H1 (cell line): ENCODE data around the gene SIPA1L3. TPM values are rescaled to one million over a fixed set of nuclear protein-coding genes. Genes with fewer than 3 reads are reported as not detected.

Experiments
- CTCF ChIA-PET: fragments of 300-600 bp; sonication (Branson Sonifier 250); formaldehyde crosslinking; loops from one replicate; lab custom pipeline; 2021; ENCODE audit not compliant: partially characterized antibody; lab: Charles Lee
- POLR2A ChIA-PET: fragments of 300-600 bp; sonication (Branson Sonifier 250); formaldehyde crosslinking; loops from one replicate; lab custom pipeline; 2021; ENCODE audit warnings: inconsistent platforms; ENCODE audit not compliant: partially characterized antibody; lab: Charles Lee
- DNase-seq, 2 experiments: peaks; one replicate each; pipeline versions ENCODE4 v3.0.0 to v3.0.0-alpha.2; 2010 to 2022; ENCODE audit warnings: low spot score in 2 of 2, low read depth in 1 of 2, mixed read lengths in 1 of 2
- FAIRE-seq: peaks from 2 replicates; lab custom pipeline; 2011; peaks lifted over from hg19 to GRCh38; lab: Jason Lieb, UNC
- H2AFZ ChIP-seq: 2 replicates; pipeline ENCODE4 v1.8.1; 2012; ENCODE audit warnings: low read length, inconsistent platforms
- H2AK5ac ChIP-seq: 2 replicates; pipeline ENCODE4 v1.6.1; 2013; ENCODE audit warnings: low read depth, low read length
- H2BK120ac ChIP-seq: replicated peaks from 2 replicates; pipeline ENCODE3; 2013; ENCODE audit warnings: low read depth, low read length, inconsistent platforms
- H2BK12ac ChIP-seq: 2 replicates; pipeline ENCODE4 v1.6.1; 2013; ENCODE audit warnings: low read depth, low read length
- H2BK15ac ChIP-seq: 2 replicates; pipeline ENCODE4 v1.6.1; 2013; ENCODE audit warnings: low read length
- H2BK20ac ChIP-seq: 2 replicates; pipeline ENCODE4 v1.6.1; 2013; ENCODE audit warnings: low read length
- H2BK5ac ChIP-seq: 2 replicates; pipeline ENCODE4 v1.6.1; 2013; ENCODE audit warnings: low read depth, low read length
- H3K14ac ChIP-seq: 2 replicates; pipeline ENCODE4 v1.6.1; 2013; ENCODE audit warnings: inconsistent platforms; ENCODE audit not compliant: insufficient read length
- H3K18ac ChIP-seq: 2 replicates; pipeline ENCODE4 v1.6.1; 2013; ENCODE audit warnings: low read length; ENCODE audit errors: extremely low read depth
- H3K23ac ChIP-seq: 2 replicates; pipeline ENCODE4 v1.6.1; 2013; ENCODE audit warnings: inconsistent platforms; ENCODE audit not compliant: insufficient read length
- H3K23me2 ChIP-seq: 2 replicates; pipeline ENCODE4 v1.6.1; 2013; ENCODE audit warnings: low read depth, low read length
- H3K27ac ChIP-seq: 2 replicates; pipeline ENCODE4 v1.6.1; 2011; ENCODE audit warnings: low read depth, low read length, inconsistent platforms
- H3K27me3 ChIP-seq, 4 experiments: replicated peaks in 1 of 4; 1 replicate in 1 of 4; 2 replicates in 3 of 4; pipeline versions ENCODE4 v1.6.1 to v1.8.1; 2011 to 2013; ENCODE audit warnings: low read length in 3 of 4, mild to moderate bottlenecking in 3 of 4, inconsistent platforms in 2 of 4, mixed read lengths in 2 of 4, moderate library complexity in 1 of 4; ENCODE audit not compliant: control insufficient read depth in 3 of 4, insufficient read depth in 3 of 4; ENCODE audit errors: extremely low read depth in 1 of 4
- H3K36me3 ChIP-seq, 4 experiments: 2 replicates each; pipeline versions ENCODE4 v1.6.1 to v1.8.1; 2011 to 2013; ENCODE audit warnings: mild to moderate bottlenecking in 4 of 4, low read length in 3 of 4, moderate library complexity in 2 of 4, control low read depth in 1 of 4, inconsistent platforms in 1 of 4; ENCODE audit not compliant: insufficient read depth in 4 of 4, control insufficient read depth in 2 of 4
- H3K4ac ChIP-seq: replicated peaks from 2 replicates; pipeline ENCODE3; 2013; ENCODE audit warnings: low read length, low read depth, mixed read lengths, inconsistent platforms; ENCODE audit not compliant: insufficient read length
- H3K4me1 ChIP-seq, 4 experiments: replicated peaks in 1 of 4; 1 replicate in 1 of 4; 2 replicates in 3 of 4; pipeline versions ENCODE4 v1.6.1 to v1.8.1; 2011 to 2013; ENCODE audit warnings: low read length in 3 of 4, inconsistent platforms in 2 of 4, mixed read lengths in 1 of 4; ENCODE audit not compliant: insufficient read depth in 4 of 4, control insufficient read depth in 3 of 4
- H3K4me2 ChIP-seq, 2 experiments: 2 replicates each; pipeline versions ENCODE4 v1.6.1 to v1.8.1; 2011 to 2013; ENCODE audit warnings: low read depth in 2 of 2, low read length in 2 of 2, control low read depth in 1 of 2, inconsistent platforms in 1 of 2, mild to moderate bottlenecking in 1 of 2; ENCODE audit not compliant: insufficient read depth in 1 of 2
- H3K4me3 ChIP-seq, 4 experiments: fragments of 200-600, 300-600 bp in 1 of 4; sonication (generic), shearing (Covaris generic), sonication (Bioruptor Twin) in 1 of 4; 2 replicates each; pipeline versions ENCODE4 v1.5.1 to v1.8.1; 2011 to 2016; ENCODE audit warnings: low read length in 4 of 4, low read depth in 3 of 4, control low read depth in 2 of 4, inconsistent platforms in 2 of 4, mild to moderate bottlenecking in 2 of 4, mixed read lengths in 1 of 4, moderate library complexity in 1 of 4; ENCODE audit not compliant: insufficient read depth in 2 of 4; ENCODE audit errors: extremely low read depth in 1 of 4
- H3K56ac ChIP-seq: replicated peaks from 2 replicates; pipeline ENCODE3; 2013; ENCODE audit warnings: low read depth, mild to moderate bottlenecking, mixed read lengths, low read length, inconsistent platforms; ENCODE audit not compliant: insufficient read length
- H3K79me1 ChIP-seq: 2 replicates; pipeline ENCODE4 v1.6.1; 2013; ENCODE audit warnings: low read depth, low read length, control low read depth
- H3K79me2 ChIP-seq, 2 experiments: 2 replicates each; pipeline versions ENCODE4 v1.6.1 to v1.8.1; 2012 to 2013; ENCODE audit warnings: low read length in 2 of 2, mild to moderate bottlenecking in 2 of 2, inconsistent platforms in 1 of 2; ENCODE audit not compliant: insufficient read depth in 2 of 2, control insufficient read depth in 1 of 2
- H3K9ac ChIP-seq, 4 experiments: replicated peaks in 1 of 4; 1 replicate in 1 of 4; 2 replicates in 3 of 4; pipeline versions ENCODE4 v1.6.1 to v1.8.1; 2011 to 2013; ENCODE audit warnings: low read depth in 3 of 4, low read length in 3 of 4, control low read depth in 2 of 4, mild to moderate bottlenecking in 2 of 4, moderate library complexity in 2 of 4, inconsistent platforms in 1 of 4; ENCODE audit errors: extremely low read depth in 1 of 4
- H3K9me3 ChIP-seq, 2 experiments: 2 replicates each; pipeline versions ENCODE4 v1.6.1 to v1.8.1; 2012 to 2013; ENCODE audit warnings: mild to moderate bottlenecking in 2 of 2, moderate library complexity in 2 of 2, control low read depth in 1 of 2, inconsistent platforms in 1 of 2, low read depth in 1 of 2, low read length in 1 of 2, mixed read lengths in 1 of 2; ENCODE audit not compliant: insufficient read depth in 2 of 2
- H4K20me1 ChIP-seq, 2 experiments: replicated peaks in 1 of 2; 2 replicates each; pipeline versions ENCODE3 to v1.8.1; 2011 to 2013; ENCODE audit warnings: inconsistent platforms in 2 of 2, low read length in 2 of 2, mild to moderate bottlenecking in 1 of 2; ENCODE audit not compliant: insufficient read depth in 2 of 2, control insufficient read depth in 1 of 2
- H4K5ac ChIP-seq: 2 replicates; pipeline ENCODE4 v1.6.1; 2013; ENCODE audit warnings: low read length, low read depth, mixed read lengths, inconsistent platforms; ENCODE audit not compliant: insufficient read length
- H4K8ac ChIP-seq: 2 replicates; pipeline ENCODE4 v1.8.0; 2013; ENCODE audit warnings: mild to moderate bottlenecking, moderate library complexity, low read length, inconsistent platforms; ENCODE audit not compliant: insufficient read depth; ENCODE audit errors: extremely low read depth
- H4K91ac ChIP-seq: replicated peaks from 2 replicates; pipeline ENCODE3; 2013; ENCODE audit warnings: low read length, mixed read lengths, inconsistent platforms; ENCODE audit not compliant: insufficient read length
- ASH2L ChIP-seq: fragments of 200-600, 300-600 bp; sonication (generic); IDR thresholded peaks from one replicate; pipeline ENCODE4 v1.7.1; 2017; ENCODE audit warnings: low read length
- BACH1 ChIP-seq: IDR thresholded peaks from 2 replicates; pipeline ENCODE4 v1.6.1; 2012; ENCODE audit warnings: low read length, improper control_type of control experiment
- BRCA1 ChIP-seq: IDR thresholded peaks from 2 replicates; pipeline ENCODE4 v1.6.1; 2012; ENCODE audit warnings: low read depth, low read length, improper control_type of control experiment
- EGR1 ChIP-seq: IDR thresholded peaks from 2 replicates; pipeline ENCODE4 v1.6.1; 2011; ENCODE audit warnings: low read depth, low read length, borderline replicate concordance
- WGBS, 2 experiments: shearing (Covaris generic) in 1 of 2; methylation state at CpG; one replicate each; pipeline versions ENCODE4 v1.1.6 to v1.1.7; 2013 to 2015; ENCODE audit warnings: low lambda C conversion rate in 2 of 2, mixed read lengths in 2 of 2, inconsistent platforms in 1 of 2, low coverage in 1 of 2, missing lambda C conversion rate in 1 of 2; ENCODE audit not compliant: insufficient replicate concordance in 2 of 2, insufficient coverage in 1 of 2, insufficient read length in 1 of 2; ENCODE audit errors: extremely low coverage in 1 of 2, missing lambda C conversion rate in 1 of 2; 5-methylcytosine and 5-hydroxymethylcytosine counted together
- polyA plus RNA-seq, 7 experiments: library from polyadenylated mRNA; depleted of rRNA in 3 of 7; stranded (reverse) in 5 of 7; unstranded in 2 of 7; fragments of >200 nt in 5 of 7; fragments of 200-250 nt in 2 of 7; gene quantifications; 1 replicate in 5 of 7; 2 replicates in 1 of 7; 4 replicates in 1 of 7; pipeline versions ENCODE4 v1.2.1 to v1.2.3, GENCODE V29; 2011 to 2013; ENCODE audit warnings: missing spikeins in 2 of 7, mixed read lengths in 2 of 7
- total RNA-seq: library from RNA; stranded (reverse); fragmentation: NEBNext Ultra II Directional; extraction: Animal tissue kit (Norgen Biotek cat#: 25700); gene quantifications from 2 replicates; pipeline ENCODE4 v1.2.1, GENCODE V29; 2021

Gene SIPA1L3
- total and polyA plus RNA-seq, 2 of the 8 experiments (the other 6 are each of a cell fraction or from before 2014, with no cell fraction given) = 15.0 to 54.9 TPM

DNA sequence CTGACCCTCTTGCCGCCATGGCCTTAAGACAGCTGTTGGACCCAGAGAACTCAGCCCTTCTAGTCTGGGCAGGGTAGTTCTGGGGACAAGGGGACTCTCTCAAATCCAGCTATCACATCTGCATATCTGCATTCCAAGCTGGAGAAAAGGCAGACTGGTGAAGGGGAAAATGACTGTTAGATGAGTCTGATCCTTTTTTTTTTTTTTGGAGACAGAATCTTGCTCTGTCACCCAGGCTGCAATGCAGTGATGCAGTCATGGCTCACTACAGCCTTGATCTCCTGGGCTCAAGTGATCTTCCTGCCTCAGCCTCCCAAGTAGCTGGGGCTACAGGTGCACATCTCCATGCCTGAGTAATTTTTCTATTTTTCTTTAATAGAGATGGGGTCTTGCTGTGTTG, 114.3 kb downstream of the SIPA1L3 start:
- Histone ChIP-seq H3K18ac (no peak overlapping the region), H4K5ac (no peak overlapping the region), H3K56ac (no peak overlapping the region), H3K79me1 (peaks cover 9% of the 10 kb centered on the region), H2BK20ac (no peak overlapping the region), H3K4me3 (no peak overlapping the region), H4K91ac (no peak overlapping the region), H3K4ac (no peak overlapping the region), H2BK120ac (no peak overlapping the region), H3K23me2 (no peaks in the 10 kb centered on the region), H3K36me3 (no peaks in the 10 kb centered on the region), H3K9ac (no peak overlapping the region), H3K4me2 (no peak overlapping the region), H3K79me2 (peaks cover 0 to 14% of the 10 kb centered on the region in 2 experiments; a peak in 2 of 4 replicates), H2AK5ac (no peak overlapping the region), H2AFZ (no peak overlapping the region), H2BK15ac (no peak overlapping the region), H4K8ac (no peak overlapping the region), H3K27ac (no peak overlapping the region), H3K23ac (no peak overlapping the region), H3K27me3 (no peaks in the 10 kb centered on the region), H2BK12ac (no peak overlapping the region), H3K9me3 (no peaks in the 10 kb centered on the region), H3K4me1 (peaks cover 0 to 13% (median 6%) of the 10 kb centered on the region in 4 experiments; a peak in 5 of 7 replicates), H2BK5ac (no peak overlapping the region), H4K20me1 (peaks cover 3 to 5% of the 10 kb centered on the region in 2 experiments), H3K14ac (no peak overlapping the region)
- CTCF ChIA-PET = interaction anchor here (1.1 to 2.2 kb wide), 4 partner anchors 9 to 34 kb away, joined by 3 to 7 read pairs (median 5); no protein-coding TSS in a partner anchor
- no peak for FAIRE-seq
- WGBS, 2 experiments = 93% methylated on average over 1 of the region's 1 CpG; no CpG with 5 or more reads in 1 of the 2 experiments
- POLR2A ChIA-PET = interaction anchor here (0.9 to 1.4 kb wide), 2 partner anchors 32 to 74 kb away, joined by 3 read pairs; no protein-coding TSS in a partner anchor
- TF ChIP-seq ASH2L (no peak), BRCA1 (no peak), BACH1 (no peak), EGR1 (no peak)
- no peak for DNase-seq
